ENCODE measurements around the gene EFNA3. TPM values are rescaled to one million over a fixed set of nuclear protein-coding genes. Genes with fewer than 3 reads are reported as not detected.

The EFNA3 gene
- polyA plus RNA-seq, 3 donors: 0.45 to 1.7 (median 0.92) TPM

- intact Hi-C loops (cut with micrococcal nuclease): loop anchor here (5.0 kb wide), 3 partner anchors 35 to 50 kb away; partner anchors contain the start of gene ZBTB7B (in 1 of the 2)
- peak overlapping the region; percentile 54 to 79 for H3K27ac ChIP-seq (ENCODE audit: low read depth in 1 of 2, low read length in 2 of 2)
- H3K9ac ChIP-seq (ENCODE audit: insufficient read depth, low read length, poor library complexity, severe bottlenecking): peak overlapping the region; percentile 75
- peaks cover 25% of the 10 kb centered on the region for H3K79me2 ChIP-seq (ENCODE audit: insufficient read depth, low read length)
- peak overlapping the region; percentile 72 for H2AFZ ChIP-seq (ENCODE audit: insufficient read depth, low read depth, low read length, poor library complexity, severe bottlenecking)
- peak overlapping the region; percentile 73 to 93 (median 89) for H3K27ac Mint-ChIP-seq
- H3K4me1 ChIP-seq (ENCODE audit: control insufficient read depth in 1 of 2, insufficient read depth in 2 of 2, low read length in 2 of 2): peaks cover 28 to 42% of the 10 kb centered on the region in 2 donors
- peaks cover 0 to 1% (median 0%) of the 10 kb centered on the region in 3 donors for H3K27me3 Mint-ChIP-seq (ENCODE audit: low read depth in 3 of 3)
- no peaks in the 10 kb centered on the region for H3K9me3 Mint-ChIP-seq
- DNase-seq: peak; percentile 42 to 65 (median 52)
- H3K36me3 ChIP-seq (replicated peaks in 1 of 2; ENCODE audit: control insufficient read depth in 1 of 2, insufficient read depth in 2 of 2, low read length in 2 of 2): peaks cover 32 to 33% of the 10 kb centered on the region in 2 donors
- peaks cover 26% of the 10 kb centered on the region for H3K4me1 Mint-ChIP-seq
- H3K9me3 ChIP-seq (replicated peaks in 1 of 2; ENCODE audit: control insufficient read depth in 1 of 2, insufficient read depth in 1 of 2, low read length in 2 of 2): no peaks in the 10 kb centered on the region
- no peaks in the 10 kb centered on the region for H3K27me3 ChIP-seq (ENCODE audit: control insufficient read depth in 2 of 2, insufficient read depth in 2 of 2, low read length in 2 of 2)
- H3K36me3 Mint-ChIP-seq: peaks cover 29 to 31% of the 10 kb centered on the region in 2 donors
- H3K4me3 ChIP-seq (replicated peaks in 1 of 3; ENCODE audit: low read depth in 2 of 3, low read length in 3 of 3): peak overlapping the region; percentile 60 to 96 (median 81)
- WGBS (ENCODE audit: insufficient coverage): 0% methylated on average over 27 of the region's 27 CpGs
- H4K20me1 ChIP-seq (ENCODE audit: insufficient read depth, low read length): peaks cover 51% of the 10 kb centered on the region
- peak overlapping the region; percentile 100 for H3K4me2 ChIP-seq (replicated peaks; ENCODE audit: extremely low read depth, low read length, poor library complexity, severe bottlenecking)
- peak overlapping the region; percentile 90 to 95 for H3K4me3 Mint-ChIP-seq
- no peak for TF ChIP-seq CTCF (IDR thresholded peaks at IDR 0.05)
Observed at GRCh38 chr1:155051777-155052398, 26.7 kb upstream of the EFNA3 start.

- H3K27me3 Mint-ChIP-seq (ENCODE audit: low read depth in 3 of 3): peaks cover 0 to 2% (median 0%) of the 10 kb centered on the region in 3 donors
- Histone ChIP-seq H3K27ac (ENCODE audit: low read depth in 1 of 2, low read length in 2 of 2) (peak overlapping the region; percentile 54 to 79), H3K36me3 (replicated peaks in 1 of 2; ENCODE audit: control insufficient read depth in 1 of 2, insufficient read depth in 2 of 2, low read length in 2 of 2) (peaks cover 40 to 41% of the 10 kb centered on the region in 2 donors), H3K9me3 (replicated peaks in 1 of 2; ENCODE audit: control insufficient read depth in 1 of 2, insufficient read depth in 1 of 2, low read length in 2 of 2) (no peaks in the 10 kb centered on the region), H3K4me1 (ENCODE audit: control insufficient read depth in 1 of 2, insufficient read depth in 2 of 2, low read length in 2 of 2) (peaks cover 28 to 42% of the 10 kb centered on the region in 2 donors), H3K9ac (ENCODE audit: insufficient read depth, low read length, poor library complexity, severe bottlenecking) (peak overlapping the region; percentile 75), H2AFZ (ENCODE audit: insufficient read depth, low read depth, low read length, poor library complexity, severe bottlenecking) (no peak overlapping the region), H3K4me2 (replicated peaks; ENCODE audit: extremely low read depth, low read length, poor library complexity, severe bottlenecking) (peak overlapping the region; percentile 100), H3K79me2 (ENCODE audit: insufficient read depth, low read length) (peaks cover 25% of the 10 kb centered on the region), H3K4me3 (replicated peaks in 1 of 3; ENCODE audit: low read depth in 2 of 3, low read length in 3 of 3) (peak overlapping the region; percentile 60 to 96 (median 81)), H4K20me1 (ENCODE audit: insufficient read depth, low read length) (peaks cover 60% of the 10 kb centered on the region), H3K27me3 (ENCODE audit: control insufficient read depth in 2 of 2, insufficient read depth in 2 of 2, low read length in 2 of 2) (no peaks in the 10 kb centered on the region)
- no peaks in the 10 kb centered on the region for H3K9me3 Mint-ChIP-seq
- WGBS (ENCODE audit: insufficient coverage): 20% methylated on average over 4 of the region's 12 CpGs
- peak overlapping the region; percentile 90 to 95 for H3K4me3 Mint-ChIP-seq
- H3K27ac Mint-ChIP-seq: peak overlapping the region; percentile 73 to 93 (median 89)
- peak in 2 of 3 donors; percentile 54 to 71 for DNase-seq
- H3K4me1 Mint-ChIP-seq: peaks cover 26% of the 10 kb centered on the region
- TF ChIP-seq CTCF (IDR thresholded peaks at IDR 0.05): peak; percentile 16
- intact Hi-C loops (cut with micrococcal nuclease): loop anchor here (5.0 kb wide), 3 partner anchors 35 to 50 kb away; partner anchors contain the start of gene ZBTB7B (in 1 of the 2)
- H3K36me3 Mint-ChIP-seq: peaks cover 36 to 39% of the 10 kb centered on the region in 2 donors
Observed at GRCh38 chr1:155052439-155053395, 25.9 kb upstream of the EFNA3 start.

Data from CD14-positive monocyte (primary cell).